ENCODE data around the gene RBBP5. TPM values are rescaled to one million over a fixed set of nuclear protein-coding genes. Genes with fewer than 3 reads are reported as not detected.

Gene RBBP5
- total RNA-seq, 1 experiment from 2014 or later = 23.8 TPM

GRCh38 chr1:205061227-205061626, 60.6 kb downstream of the RBBP5 start:
- ATAC-seq (peak; percentile 27), DNase-seq (ENCODE audit: low spot score) (no peak)
- H3K36me3 Mint-ChIP-seq = no peaks in the 10 kb centered on the region
- POLR2A ChIA-PET = interaction anchor here (1.1 to 1.2 kb wide), 3 partner anchors 70 to 166 kb away, joined by 3 to 8 read pairs (median 4); partner anchors contain the start of gene TMCC2
- no peaks in the 10 kb centered on the region for H3K9me3 Mint-ChIP-seq
- H3K4me3 Mint-ChIP-seq = no peak overlapping the region
- no peaks in the 10 kb centered on the region for H3K27me3 Mint-ChIP-seq (ENCODE audit: low read depth)
- H3K4me1 Mint-ChIP-seq = peaks cover 9% of the 10 kb centered on the region; the same call in 1 of the 2 replicates
- H3K27ac Mint-ChIP-seq = no peak overlapping the region
- CTCF ChIA-PET = interaction anchor here (0.6 to 4.7 kb wide), 110 partner anchors 9 to 663 kb away, joined by 3 to 648 read pairs (median 5); partner anchors contain the start of genes CNTN2, NUAK2, RBBP5 and TMCC2
- TF ChIP-seq ZBTB43 (CRISPR knock-in tag; IDR thresholded peaks at IDR 0.05) (peak; percentile 43; the same call in 1 of the 2 replicates), USF1 (CRISPR knock-in tag; IDR thresholded peaks at IDR 0.05) (no peak)

- no peak overlapping the region for H3K27ac Mint-ChIP-seq
- no peak for DNase-seq (ENCODE audit: low spot score)
- ChIA-PET POLR2A (interaction anchor here (1.2 kb wide), 1 partner anchor 72 kb away, joined by 8 read pairs; no protein-coding TSS in a partner anchor), CTCF (interaction anchor here (0.8 to 4.7 kb wide), 32 partner anchors 8 to 662 kb away, joined by 3 to 648 read pairs (median 16); partner anchors contain the start of genes CNTN2 and NUAK2)
- ATAC-seq = no peak
- no peaks in the 10 kb centered on the region for H3K9me3 Mint-ChIP-seq
- no peak for TF ChIP-seq ZMAT4 (CRISPR knock-in tag; IDR thresholded peaks at IDR 0.05)
- no peak for TF ChIP-seq TP53 (CRISPR knock-in tag; IDR thresholded peaks at IDR 0.05)
- no peak for TF ChIP-seq FOXJ3 (CRISPR knock-in tag; IDR thresholded peaks at IDR 0.05; ENCODE audit: borderline replicate concordance)
- no peak for TF ChIP-seq MXD4 (CRISPR knock-in tag; IDR thresholded peaks at IDR 0.05; ENCODE audit: borderline replicate concordance)
- no peak for TF ChIP-seq CREM (CRISPR knock-in tag; IDR thresholded peaks at IDR 0.05)
- no peak for TF ChIP-seq ATF2 (CRISPR knock-in tag; IDR thresholded peaks at IDR 0.05; ENCODE audit: borderline replicate concordance, low read depth)
- no peak for TF ChIP-seq NFE2L1 (CRISPR knock-in tag; IDR thresholded peaks at IDR 0.05)
- TF ChIP-seq PRRX2 (CRISPR knock-in tag; IDR thresholded peaks at IDR 0.05) = no peak
- no peak for TF ChIP-seq MLX (CRISPR knock-in tag; IDR thresholded peaks at IDR 0.05)
- no peaks in the 10 kb centered on the region for H3K36me3 Mint-ChIP-seq
- no peaks in the 10 kb centered on the region for H3K27me3 Mint-ChIP-seq (ENCODE audit: low read depth)
- H3K4me1 Mint-ChIP-seq = peaks cover 9% of the 10 kb centered on the region; the same call in 1 of the 2 replicates
- no peak overlapping the region for H3K4me3 Mint-ChIP-seq
Measured at GRCh38 chr1:205060746-205061145, 61.0 kb downstream of the RBBP5 start.

GRCh38 chr1:205059660-205060059, 62.1 kb downstream of the RBBP5 start:
- peaks cover 9% of the 10 kb centered on the region; the same call in 1 of the 2 replicates for H3K4me1 Mint-ChIP-seq
- CTCF ChIA-PET = interaction anchor here (4.2 kb wide), 1 partner anchor 11 kb away, joined by 64 read pairs; no protein-coding TSS in a partner anchor
- H3K9me3 Mint-ChIP-seq = no peaks in the 10 kb centered on the region
- DNase-seq (ENCODE audit: low spot score) (no peak), ATAC-seq (no peak)
- no peak for TF ChIP-seq STAT6 (CRISPR knock-in tag; conservative IDR thresholded peaks at IDR 0.05; ENCODE audit: low read depth)
- no peaks in the 10 kb centered on the region for H3K36me3 Mint-ChIP-seq
- no peaks in the 10 kb centered on the region for H3K27me3 Mint-ChIP-seq (ENCODE audit: low read depth)
- no peak overlapping the region for H3K27ac Mint-ChIP-seq
- no peak overlapping the region for H3K4me3 Mint-ChIP-seq
- POLR2A ChIA-PET = no interaction called here
